Cardiac septum (tissue), 1 donor: ENCODE measurements around the gene ADRA2B. TPM values are rescaled to one million over a fixed set of nuclear protein-coding genes. Genes with fewer than 3 reads are reported as not detected.
A peak's percentile ranks its signal among the peaks of the same experiment; 100 is the strongest.

Source experiments
- DNase-seq: peaks from one replicate; pipeline ENCODE4 v3.0.0-alpha.2; 2020; ENCODE audit warnings: low spot score
- intact Hi-C: fragments of 100-400 bp; cut with DNase I; formaldehyde crosslinking; loops from one replicate; pipeline ENCODE4 v1.14.0; 2022
- total RNA-seq: library from RNA; stranded (reverse); fragmentation: NEBNext Ultra II Directional; extraction: Animal tissue kit (Norgen Biotek cat#: 25700); gene quantifications from one replicate; pipeline ENCODE4 v1.2.1, GENCODE V29; 2021
- donor health status: DM: no; HTN: no; CAD: no.

The ADRA2B gene
- total RNA-seq, 1 donor from 2014 or later: 5.5 TPM

DNA sequence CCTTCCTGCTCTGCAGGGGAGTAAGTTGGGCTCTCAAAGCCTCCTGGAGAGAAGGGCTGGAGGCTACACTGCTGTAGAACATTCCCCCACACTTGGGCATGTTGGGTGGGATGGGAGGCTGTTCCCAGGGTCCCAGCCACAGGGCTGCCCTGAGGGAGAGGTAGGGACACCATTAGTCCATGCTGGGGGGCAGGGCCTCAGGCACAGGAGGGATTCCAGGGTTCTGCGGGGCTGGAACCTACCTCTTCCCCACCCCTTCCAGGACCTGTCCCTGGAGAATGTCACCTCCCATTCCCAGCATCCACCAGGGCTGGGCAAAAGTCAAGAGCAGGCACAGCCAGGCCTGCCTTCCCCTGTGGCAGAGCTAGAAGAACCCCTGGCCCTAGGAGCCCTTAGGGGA is 6.9 kb upstream of the ADRA2B start:
- DNase-seq: no peak
- intact Hi-C loops: no loop called here

DNA sequence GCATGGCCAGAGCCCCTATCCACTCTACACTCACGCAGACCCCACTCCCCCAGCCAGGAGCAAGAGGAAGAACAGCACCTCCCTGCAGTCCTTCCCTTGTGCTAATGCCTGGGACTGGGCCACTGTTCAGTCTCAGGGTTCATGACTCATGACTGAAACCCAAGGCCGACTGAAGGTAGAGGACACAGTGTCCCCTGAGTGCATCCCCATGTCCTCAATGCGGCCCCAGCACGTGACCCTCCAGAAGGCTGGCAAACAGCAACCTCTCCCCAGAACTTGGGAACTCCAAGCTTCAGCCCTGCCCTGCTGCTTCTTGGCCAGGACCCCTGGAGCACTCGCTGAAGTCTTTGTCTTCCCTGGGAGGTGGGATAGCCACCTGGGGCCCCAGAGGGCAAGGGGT is 6.0 kb upstream of the ADRA2B start:
- intact Hi-C loops: no loop called here
- no peak for DNase-seq

GRCh38 chr2:96121414-96121813 is 5.0 kb upstream of the ADRA2B start:
- DNase-seq: no peak
- intact Hi-C loops: no loop called here

GRCh38 chr2:96120991-96121390 is 4.6 kb upstream of the ADRA2B start:
- intact Hi-C loops: no loop called here
- DNase-seq: no peak

DNA sequence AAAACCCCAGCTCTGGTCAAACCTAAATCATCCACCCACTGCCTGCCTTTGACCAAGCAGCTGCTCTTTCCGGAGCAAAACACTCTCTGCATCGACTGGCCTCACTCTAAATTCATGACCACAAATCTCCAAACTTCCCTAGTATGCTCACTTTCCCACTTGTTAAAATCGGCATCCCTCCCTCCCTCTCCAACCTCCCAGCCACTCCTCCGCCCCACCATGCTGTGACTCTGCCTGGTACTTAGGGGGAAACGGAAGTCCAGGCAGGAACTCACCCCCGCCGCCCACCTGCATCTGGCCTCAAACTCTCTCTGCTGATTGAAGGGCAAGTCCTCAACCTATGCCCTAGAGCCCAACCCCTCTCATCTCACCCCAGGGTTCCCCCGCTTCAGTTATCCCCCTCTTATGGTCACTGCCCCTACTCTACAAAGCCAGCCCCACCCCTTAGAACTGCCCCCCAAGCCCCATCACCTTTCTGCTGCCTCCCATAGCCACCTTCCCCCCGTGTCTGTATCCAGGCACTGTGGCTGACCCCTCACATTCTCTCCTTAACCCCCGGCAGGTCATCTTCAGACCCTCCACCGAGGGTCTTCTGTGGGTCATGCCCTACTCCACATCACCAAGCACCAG is 3.8 kb upstream of the ADRA2B start:
- intact Hi-C loops: no loop called here
- DNase-seq: no peak

GRCh38 chr2:96119389-96119751 is 3.0 kb upstream of the ADRA2B start:
- no peak for DNase-seq
- intact Hi-C loops: loop anchor here (10.0 kb wide), 2 partner anchors 55 to 95 kb away; no protein-coding TSS in a partner anchor

DNA sequence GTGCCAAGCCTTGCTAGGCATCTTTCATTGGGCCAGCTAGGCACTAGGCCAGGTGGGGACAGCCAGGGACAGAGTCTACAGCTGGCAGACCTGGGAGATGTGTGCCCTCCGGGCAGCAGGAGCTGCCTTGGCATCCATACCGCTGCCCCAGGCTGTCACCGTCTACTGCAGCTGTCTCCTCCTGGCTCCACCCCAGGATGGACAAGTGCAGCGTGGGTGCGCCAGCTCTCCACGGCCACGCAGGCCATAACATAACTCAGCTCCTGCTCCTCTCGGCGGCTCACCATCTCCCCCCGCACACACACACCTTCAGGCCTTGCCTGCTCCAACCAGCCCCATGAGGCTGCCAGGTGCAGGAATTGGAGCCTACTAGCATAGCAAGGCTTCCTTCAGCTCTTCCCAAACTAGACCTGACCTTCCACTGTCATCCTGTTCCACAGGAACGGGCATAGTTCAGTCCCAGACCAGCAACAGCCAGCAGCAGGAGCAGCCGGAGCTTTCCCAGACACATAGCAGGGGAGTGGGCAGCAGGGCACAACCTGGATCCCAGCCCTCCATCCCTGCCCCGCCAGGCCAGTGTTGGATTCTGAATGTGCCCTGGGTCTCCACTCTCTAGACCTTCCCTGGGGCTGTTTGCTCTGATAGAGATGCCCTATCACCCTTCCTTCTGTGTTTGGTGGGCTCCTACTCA is 2.5 kb upstream of the ADRA2B start:
- no peak for DNase-seq
- intact Hi-C loops: loop anchor here (10.0 kb wide), 2 partner anchors 54 to 94 kb away; no protein-coding TSS in a partner anchor

- DNase-seq: no peak
- intact Hi-C loops: loop anchor here (10.0 kb wide), 2 partner anchors 53 to 93 kb away; no protein-coding TSS in a partner anchor
Measured at GRCh38 chr2:96117701-96118588, 1.6 kb upstream of the ADRA2B start.

DNA sequence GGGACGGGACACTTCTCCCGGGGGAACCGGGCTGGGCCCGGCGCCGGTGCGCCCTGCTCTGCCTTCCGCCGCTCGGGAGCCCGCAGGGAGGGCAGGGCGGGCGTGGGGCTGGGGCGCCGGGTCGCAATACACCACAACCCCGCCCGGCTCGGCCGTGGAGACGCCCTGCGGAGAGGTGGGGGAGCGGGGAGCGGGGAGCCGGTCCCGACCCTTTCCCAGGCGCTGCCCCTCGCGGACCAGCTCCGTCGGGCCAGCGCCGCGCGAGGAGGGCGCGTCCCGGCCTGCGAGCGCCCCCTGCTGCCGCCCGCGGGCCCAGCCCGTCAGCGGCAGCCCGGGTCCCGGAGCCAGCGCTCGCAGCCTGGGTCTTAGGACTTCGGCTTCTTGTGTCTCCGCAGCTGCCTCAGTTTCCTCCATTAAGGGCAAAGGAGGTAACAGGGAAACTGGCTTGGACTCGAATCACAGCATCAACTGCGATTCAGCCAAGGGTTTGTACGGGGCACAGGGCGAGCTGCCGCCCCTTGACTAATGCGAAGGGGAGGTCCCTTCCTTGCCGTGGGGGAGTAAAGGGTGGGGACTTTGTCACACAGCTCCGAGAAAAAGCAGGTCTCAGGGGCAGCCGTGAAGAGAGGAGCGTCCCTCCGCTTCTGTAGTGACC is 635 bp upstream of the ADRA2B start:
- intact Hi-C loops: loop anchor here (10.0 kb wide), 2 partner anchors 52 to 92 kb away; no protein-coding TSS in a partner anchor
- no peak for DNase-seq

GRCh38 chr2:96115631-96116423 is 544 bp downstream of the ADRA2B start:
- DNase-seq: no peak
- intact Hi-C loops: loop anchor here (10.0 kb wide), 2 partner anchors 51 to 91 kb away; no protein-coding TSS in a partner anchor

DNA sequence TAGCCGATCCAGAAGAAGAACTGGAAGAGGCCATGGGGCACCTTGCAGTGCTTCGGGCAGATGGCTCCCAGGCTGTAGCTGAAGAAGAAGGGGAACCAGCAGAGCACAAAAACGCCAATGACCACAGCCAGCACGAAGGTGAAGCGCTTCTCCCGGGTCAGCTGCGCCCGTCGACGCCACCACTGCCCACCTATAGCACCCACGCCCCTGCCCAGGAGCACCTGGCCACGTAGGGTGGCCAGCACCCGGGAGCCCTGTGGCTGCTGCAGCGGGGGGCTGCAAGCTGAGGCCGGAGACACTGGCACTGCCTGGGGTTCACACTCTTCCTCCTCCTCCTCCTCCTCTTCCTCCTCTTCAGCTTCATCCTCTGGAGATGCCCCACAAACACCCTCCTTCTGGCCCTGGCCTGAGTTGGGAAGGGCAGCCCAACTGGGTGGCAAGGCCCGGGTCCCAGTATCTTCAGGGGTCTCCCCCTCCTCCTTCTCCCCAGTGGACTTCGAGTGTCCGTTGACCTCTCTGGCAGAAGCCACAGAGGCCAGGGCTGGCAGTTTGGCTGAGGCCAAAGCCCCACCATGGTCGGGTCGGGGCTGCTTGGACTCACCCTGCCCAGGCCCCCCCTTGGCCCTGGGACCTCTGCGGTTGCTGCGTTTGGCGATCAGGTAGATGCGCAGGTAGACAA is 1.3 kb downstream of the ADRA2B start:
- intact Hi-C loops: loop anchor here (10.0 kb wide), 2 partner anchors 50 to 90 kb away; no protein-coding TSS in a partner anchor

GRCh38 chr2:96114546-96114902 is 1.8 kb downstream of the ADRA2B start:
- DNase-seq: no peak
- intact Hi-C loops: loop anchor here (10.0 kb wide), 2 partner anchors 50 to 90 kb away; no protein-coding TSS in a partner anchor

More for the DNA sequence above, 1.3 kb downstream of the ADRA2B start:
- DNase-seq: no peak

- intact Hi-C loops: loop anchor here (10.0 kb wide), 2 partner anchors 49 to 89 kb away; no protein-coding TSS in a partner anchor
Measured at GRCh38 chr2:96113951-96114350, 2.4 kb downstream of the ADRA2B start.

GRCh38 chr2:96113367-96113677 is 3.0 kb downstream of the ADRA2B start:
- no peak for DNase-seq
- intact Hi-C loops: loop anchor here (10.0 kb wide), 2 partner anchors 49 to 89 kb away; no protein-coding TSS in a partner anchor

More at GRCh38 chr2:96113951-96114350, 2.4 kb downstream of the ADRA2B start:
- no peak for DNase-seq

DNA sequence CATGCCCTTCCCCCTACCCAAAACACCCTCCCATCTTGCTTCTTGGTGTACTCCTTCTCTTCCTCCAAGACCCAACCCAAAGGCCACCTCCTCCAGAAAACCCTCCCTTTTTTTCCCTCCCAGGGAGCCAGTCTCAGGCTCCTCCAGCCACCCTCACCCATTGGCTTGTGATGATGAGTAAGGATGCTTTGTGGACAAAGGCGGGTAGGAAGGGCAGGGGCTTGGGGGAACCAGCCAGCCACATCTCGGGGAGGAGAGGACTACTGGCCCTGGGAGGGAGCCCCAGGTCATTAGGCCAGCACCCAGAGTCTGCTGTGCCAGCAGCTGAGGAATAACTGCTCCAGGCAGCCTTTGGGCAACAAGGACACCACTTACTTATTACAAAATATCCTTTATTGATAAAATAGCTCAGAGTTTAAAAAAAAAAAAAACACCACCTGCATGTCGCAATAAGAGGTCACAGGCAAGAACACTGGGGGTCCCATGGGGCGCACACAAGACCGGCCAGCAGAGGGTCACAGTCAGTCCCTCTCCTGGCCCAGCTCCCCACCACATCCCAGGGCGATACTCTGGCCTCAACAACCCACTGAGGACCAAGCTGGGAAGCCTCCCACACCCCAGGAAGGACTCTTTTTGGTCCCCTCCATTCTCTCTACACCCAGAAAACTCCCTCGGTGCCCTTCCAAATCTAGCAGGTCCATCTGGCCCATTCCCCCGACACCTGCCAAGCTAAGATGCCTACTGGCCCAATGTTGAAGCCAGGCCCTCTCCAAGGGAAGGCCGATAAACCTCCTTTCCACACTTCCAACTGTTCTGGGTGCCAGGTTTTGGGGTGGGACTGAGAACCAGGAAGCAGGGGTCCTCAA is 3.6 kb downstream of the ADRA2B start:
- intact Hi-C loops: loop anchor here (10.0 kb wide), 2 partner anchors 48 to 88 kb away; no protein-coding TSS in a partner anchor
- DNase-seq: no peak

DNA sequence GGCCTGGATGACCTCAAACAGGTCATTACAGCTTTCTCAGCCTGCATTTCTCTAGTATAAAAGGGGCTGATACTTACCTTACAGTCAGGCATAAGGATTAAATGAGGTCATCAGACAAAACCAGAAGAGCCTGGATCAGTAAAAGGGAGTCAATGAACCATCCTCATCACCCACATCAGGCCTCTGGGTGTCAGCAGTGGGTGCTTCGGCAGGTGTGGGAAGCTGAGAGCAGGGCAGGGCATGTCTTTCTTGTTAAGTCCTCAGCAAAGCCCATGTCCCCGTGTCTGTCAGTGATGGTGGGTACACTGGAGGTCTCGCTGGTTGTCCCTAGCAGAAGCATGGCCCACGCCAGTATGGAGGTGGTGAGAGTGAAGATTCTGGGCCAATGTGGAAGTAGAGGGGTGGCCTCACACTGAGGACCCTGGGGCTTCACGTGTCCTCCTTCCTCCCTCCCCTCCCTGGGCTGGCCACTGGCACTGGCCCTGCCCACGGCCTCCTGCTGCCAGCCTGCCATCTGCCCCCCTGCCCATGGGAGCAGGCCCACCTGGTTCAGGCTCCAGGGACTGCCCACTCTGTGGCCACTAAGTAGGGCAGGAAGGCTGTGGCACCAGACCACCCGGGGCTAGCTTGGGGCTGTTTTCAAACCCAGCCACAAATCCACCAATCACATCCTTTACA is 4.4 kb downstream of the ADRA2B start:
- intact Hi-C loops: loop anchor here (10.0 kb wide), 2 partner anchors 47 to 87 kb away; no protein-coding TSS in a partner anchor
- peak; percentile 54 for DNase-seq
